GM18519 (cell line): ENCODE results near the gene GARNL3.

Experiments
- ATAC-seq: cut with Tn5 transposase; IDR thresholded peaks from one replicate; pipeline ENCODE4 v1.9.1; 2021; ENCODE audit warnings: mild to moderate bottlenecking, moderate library complexity; ENCODE audit not compliant: unreplicated experiment, low FRiP score

Gene GARNL3

GRCh38 chr9:127346584-127346983 is 82.0 kb downstream of the GARNL3 start:
- no peak for ATAC-seq

- ATAC-seq, result no peak
These were observed 83.5 kb downstream of the GARNL3 start for GRCh38 chr9:127347831-127348776.

DNA sequence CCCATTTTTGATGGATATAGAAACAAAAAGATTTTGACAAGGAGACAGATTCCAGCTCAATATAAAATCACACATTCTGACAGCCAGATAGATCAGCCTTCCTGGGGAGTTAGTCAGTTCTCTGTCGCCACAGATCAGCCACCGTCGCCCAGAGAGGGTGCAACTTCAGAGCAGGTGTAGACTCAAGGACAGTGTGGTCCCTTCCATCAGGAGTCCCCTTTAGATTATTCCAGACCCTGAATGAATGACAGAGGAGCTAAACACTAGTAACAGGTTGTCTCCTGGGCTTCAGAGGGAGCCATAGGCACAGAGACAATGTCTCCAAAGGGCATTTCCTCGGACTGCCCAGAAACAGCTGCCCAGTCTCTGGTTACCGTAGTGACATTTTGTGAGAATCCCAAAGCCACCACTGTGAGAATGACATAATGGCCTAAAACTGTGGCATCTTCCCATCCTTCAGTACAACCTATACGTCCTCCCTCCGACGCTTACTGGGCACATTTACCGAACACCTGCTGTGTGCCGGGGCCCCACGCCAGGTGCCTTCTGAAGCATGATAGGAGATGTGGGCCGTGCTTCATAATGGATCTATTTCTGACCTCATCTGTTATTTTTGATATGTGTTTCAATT is 85.0 kb downstream of the GARNL3 start:
- no peak for ATAC-seq

- ATAC-seq, result no peak
These were observed 86.9 kb downstream of the GARNL3 start for GRCh38 chr9:127351182-127352166.

GRCh38 chr9:127353882-127354281 is 89.3 kb downstream of the GARNL3 start:
- no peak for ATAC-seq

DNA sequence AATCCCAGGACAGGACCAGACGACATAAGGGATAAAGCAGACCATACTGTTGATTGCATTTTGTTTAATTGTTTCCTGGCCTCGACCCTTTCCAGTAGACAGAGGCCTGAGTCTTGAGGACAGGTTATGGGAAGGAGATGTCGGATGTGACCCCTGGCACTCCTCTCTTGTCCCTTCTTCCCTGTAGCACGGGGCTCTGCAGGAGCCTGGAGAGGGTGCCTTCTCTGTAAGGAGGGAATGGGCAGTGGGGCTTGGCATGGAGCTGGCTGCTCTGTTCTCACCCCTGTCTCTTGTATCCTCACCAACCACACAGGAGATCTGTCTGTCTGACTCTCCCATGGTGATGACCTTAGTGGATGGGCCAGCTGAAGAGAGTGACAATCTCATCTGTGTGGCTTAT is 92.3 kb downstream of the GARNL3 start:
- ATAC-seq, result no peak

DNA sequence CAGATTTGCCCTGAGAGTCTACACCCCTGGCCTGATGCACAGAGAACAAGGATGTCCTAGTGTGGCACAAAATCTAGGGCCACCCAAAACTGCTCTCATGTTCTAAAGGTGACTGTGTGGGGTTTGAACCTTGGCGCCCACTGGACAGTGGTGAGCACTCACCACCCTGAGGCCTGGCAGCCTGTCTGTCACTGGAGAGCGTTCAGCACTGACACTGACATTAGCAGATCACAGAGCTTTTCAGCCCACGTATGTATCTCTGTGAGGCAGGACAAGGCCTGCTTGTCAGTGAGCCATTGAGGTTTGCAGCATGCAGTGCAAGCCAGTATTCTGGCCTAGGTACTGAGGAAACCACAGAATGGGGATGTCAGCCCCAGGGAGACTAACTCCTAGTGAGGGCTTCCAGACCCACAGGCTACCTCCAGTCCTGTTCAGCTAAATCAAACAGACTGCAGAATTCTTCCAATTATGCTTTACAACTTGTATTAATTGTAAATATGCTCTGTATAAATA is 93.5 kb downstream of the GARNL3 start:
- ATAC-seq, result no peak

DNA sequence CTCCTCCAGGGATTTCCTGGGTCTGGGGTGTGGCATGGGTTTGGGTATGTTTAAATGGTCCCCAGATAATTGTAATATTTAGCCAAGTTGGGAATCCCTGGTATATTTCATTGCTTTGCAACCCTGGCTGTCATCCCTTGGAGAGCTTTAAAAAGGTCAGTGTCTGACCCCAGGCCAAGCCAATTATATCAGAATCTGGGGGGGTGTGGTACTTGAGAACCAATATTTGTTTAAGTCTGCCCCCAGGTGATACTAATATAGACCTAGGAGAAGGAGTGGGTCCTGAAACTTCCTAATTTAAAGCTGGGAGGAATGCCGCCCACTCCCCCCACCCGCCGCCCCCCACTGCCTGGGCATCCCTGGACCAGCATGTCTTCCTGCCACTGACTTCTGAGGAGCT is 94.2 kb downstream of the GARNL3 start:
- no peak for ATAC-seq

GRCh38 chr9:127360250-127360649 is 95.7 kb downstream of the GARNL3 start:
- ATAC-seq, result no peak

GRCh38 chr9:127360829-127361228 is 96.3 kb downstream of the GARNL3 start:
- no peak for ATAC-seq

- ATAC-seq, result no peak
These were observed 97.0 kb downstream of the GARNL3 start for GRCh38 chr9:127361561-127361960.

DNA sequence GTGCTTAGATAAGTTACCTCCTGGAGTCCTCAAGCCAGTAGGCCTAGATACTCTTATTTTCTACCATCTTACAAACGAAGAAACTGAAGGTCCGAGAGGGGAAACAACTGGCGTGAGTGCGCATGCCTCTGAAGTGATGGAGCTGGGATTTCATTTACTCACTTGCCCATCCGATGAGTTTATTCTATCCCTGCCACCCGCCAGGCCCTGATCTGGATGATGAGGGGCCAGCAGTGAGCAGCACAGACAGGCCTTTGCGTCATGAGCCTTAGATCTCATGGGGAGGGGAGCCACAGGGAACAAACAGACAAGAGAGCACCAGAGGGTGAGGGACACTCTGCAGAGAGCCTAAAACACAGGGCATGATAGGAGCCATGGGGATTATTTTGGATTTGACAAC is 98.3 kb downstream of the GARNL3 start:
- no peak for ATAC-seq

DNA sequence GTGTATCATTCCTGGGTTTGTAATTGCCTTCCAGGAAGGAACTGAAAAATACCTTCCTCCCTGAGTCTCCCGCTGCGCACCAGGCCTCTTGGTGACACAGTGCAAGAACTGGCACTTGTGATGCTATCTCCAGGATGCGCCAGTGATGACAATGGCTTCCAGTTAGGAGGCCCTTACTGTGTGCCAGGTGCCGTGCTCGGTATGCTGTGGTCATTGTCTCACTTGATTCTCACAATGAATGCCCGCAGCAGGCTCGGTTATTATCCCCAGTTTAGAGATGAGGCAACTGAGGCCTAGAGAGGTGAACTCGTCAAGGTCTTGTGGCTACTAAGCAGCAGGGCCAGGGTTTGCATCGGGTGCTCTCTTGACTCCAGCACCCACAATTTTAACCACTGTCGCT is 100.9 kb downstream of the GARNL3 start:
- no peak for ATAC-seq

GRCh38 chr9:127366594-127366993 is 102.0 kb downstream of the GARNL3 start:
- ATAC-seq, result no peak

GRCh38 chr9:127368852-127369402 is 104.4 kb downstream of the GARNL3 start:
- ATAC-seq, result no peak

- no peak for ATAC-seq
These were observed 104.9 kb downstream of the GARNL3 start for GRCh38 chr9:127369428-127369827.

DNA sequence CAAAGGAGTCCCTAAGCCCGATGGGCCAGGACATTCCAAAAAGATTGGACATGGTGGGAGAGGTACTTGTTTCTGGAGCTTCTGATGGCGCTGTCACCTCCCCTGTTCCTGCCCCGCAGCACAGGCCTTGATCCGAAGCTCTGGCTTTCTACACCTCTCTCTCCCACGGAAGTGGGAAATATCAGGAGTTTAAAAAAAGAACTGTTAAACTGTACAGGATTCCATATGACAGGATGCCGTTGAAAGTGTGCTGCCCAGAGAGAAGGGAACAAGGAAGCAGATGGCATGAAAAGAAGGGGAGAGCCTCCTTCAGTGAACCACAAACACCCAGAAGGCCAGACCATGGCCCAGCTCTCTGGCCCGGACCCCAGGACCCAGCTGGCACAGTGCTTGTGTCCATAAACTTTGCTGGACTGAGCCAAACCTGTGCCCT is 105.6 kb downstream of the GARNL3 start:
- ATAC-seq, result no peak

- no peak for ATAC-seq
These were observed 106.4 kb downstream of the GARNL3 start for GRCh38 chr9:127370672-127371648.

- ATAC-seq, result no peak
These were observed 115.9 kb downstream of the GARNL3 start for GRCh38 chr9:127380479-127380878.
